Ascending aorta (tissue), 2 donors: ENCODE measurements around the gene LIMK1. TPM values are rescaled to one million over a fixed set of nuclear protein-coding genes. Genes with fewer than 3 reads are reported as not detected.
A peak's percentile ranks its signal among the peaks of the same experiment; 100 is the strongest.
"Not testable (repeated sequence)": the region's sequence is repeated elsewhere in the genome, so short reads cannot be mapped to it uniquely, and the experiment has no call there.

Experiments used
- DNase-seq, 2 donors: peaks; one replicate each; pipeline ENCODE4 v3.0.0-alpha.2; 2019; ENCODE audit warnings: low spot score in 2 of 2
- H3K27ac ChIP-seq, 2 donors: fragments of 200-600 bp; sonication (generic); one replicate each; pipeline ENCODE4 v1.5.1; 2016 to 2017; ENCODE audit warnings: mild to moderate bottlenecking in 1 of 2
- H3K27me3 ChIP-seq: fragments of 200-600 bp; sonication (generic); one replicate; pipeline ENCODE4 v1.5.1; 2017
- H3K36me3 ChIP-seq, 2 donors: fragments of 200-600 bp; sonication (generic); one replicate each; pipeline ENCODE4 v1.5.1; 2016
- H3K4me1 ChIP-seq, 2 donors: fragments of 200-600 bp; sonication (generic); one replicate each; pipeline ENCODE4 v1.5.1; 2016 to 2017; ENCODE audit warnings: mild to moderate bottlenecking in 1 of 2
- H3K4me3 ChIP-seq, 2 donors: fragments of 200-600 bp; sonication (generic); one replicate each; pipeline ENCODE4 v1.5.1; 2016 to 2017; ENCODE audit warnings: mild to moderate bottlenecking in 1 of 2
- H3K9me3 ChIP-seq, 2 donors: fragments of 200-600 bp; sonication (generic); one replicate each; pipeline ENCODE4 v1.5.1; 2016
- intact Hi-C: fragments of 100-400 bp; cut with DNase I; formaldehyde crosslinking; loops from one replicate; pipeline ENCODE4 v1.15.1; 2023
- total RNA-seq: library from RNA; depleted of rRNA; stranded (reverse); fragments of >200 nt; gene quantifications from one replicate; pipeline ENCODE4 v1.1.0, GENCODE V29; 2016
- TF ChIP-seq, protein P1 (sequence below), 3 experiments: fragments of 200-600 bp in 2 of 3; fragments of 450-650 bp in 1 of 3; sonication (generic) in 2 of 3; IDR thresholded peaks; one replicate each; pipeline ENCODE4 v1.5.1; 2016 to 2019; ENCODE audit warnings: antibody characterized with exemption in 3 of 3, mild to moderate bottlenecking in 1 of 3, moderate library complexity in 1 of 3

LIMK1 gene
- total RNA-seq, 1 donor from 2014 or later = 30.0 TPM

DNA sequence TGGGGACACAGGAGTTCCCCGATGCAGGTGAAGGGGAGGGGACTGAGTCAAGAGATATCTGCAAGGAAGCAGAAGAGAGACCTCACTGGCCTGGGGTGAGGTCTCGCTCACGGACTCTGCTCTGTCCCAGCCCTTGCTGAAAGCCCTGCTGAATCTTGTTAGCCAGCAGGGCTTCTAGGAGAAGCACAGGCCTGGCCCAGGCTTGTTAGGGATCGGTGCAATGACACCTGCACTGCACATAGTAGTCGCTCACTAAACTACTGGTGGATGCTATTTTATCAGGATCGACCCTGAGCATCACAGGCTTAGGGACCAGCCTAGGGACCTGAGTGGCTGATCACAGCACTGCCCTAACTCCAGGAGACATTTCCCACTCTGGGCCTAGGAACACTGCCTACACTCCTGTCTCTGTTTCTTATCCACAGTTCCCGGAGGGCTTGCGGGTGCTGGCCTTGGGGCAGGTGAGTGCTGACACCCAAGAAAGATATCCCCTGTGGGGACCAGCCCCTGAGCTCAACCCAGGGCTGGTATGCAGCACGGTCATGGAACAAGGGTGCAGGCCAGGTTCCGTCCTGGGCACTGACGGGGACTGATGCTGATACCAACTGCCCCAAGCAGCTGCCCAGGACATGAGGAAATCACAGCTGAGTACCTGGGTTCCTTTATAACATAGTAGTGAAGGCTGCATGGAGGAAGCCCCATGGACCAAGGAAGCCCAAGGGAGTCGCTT is 42.6 kb upstream of the LIMK1 start:
- intact Hi-C loops = no loop called here
- Histone ChIP-seq H3K27ac (peak overlapping the region; percentile 79 to 98), H3K4me3 (no peak overlapping the region), H3K36me3 (peaks cover 98% of the 10 kb centered on the region in 2 donors), H3K27me3 (no peaks in the 10 kb centered on the region), H3K4me1 (peaks cover 0 to 52% of the 10 kb centered on the region in 2 donors), H3K9me3 (no peaks in the 10 kb centered on the region)
- TF ChIP-seq, protein P1, sequence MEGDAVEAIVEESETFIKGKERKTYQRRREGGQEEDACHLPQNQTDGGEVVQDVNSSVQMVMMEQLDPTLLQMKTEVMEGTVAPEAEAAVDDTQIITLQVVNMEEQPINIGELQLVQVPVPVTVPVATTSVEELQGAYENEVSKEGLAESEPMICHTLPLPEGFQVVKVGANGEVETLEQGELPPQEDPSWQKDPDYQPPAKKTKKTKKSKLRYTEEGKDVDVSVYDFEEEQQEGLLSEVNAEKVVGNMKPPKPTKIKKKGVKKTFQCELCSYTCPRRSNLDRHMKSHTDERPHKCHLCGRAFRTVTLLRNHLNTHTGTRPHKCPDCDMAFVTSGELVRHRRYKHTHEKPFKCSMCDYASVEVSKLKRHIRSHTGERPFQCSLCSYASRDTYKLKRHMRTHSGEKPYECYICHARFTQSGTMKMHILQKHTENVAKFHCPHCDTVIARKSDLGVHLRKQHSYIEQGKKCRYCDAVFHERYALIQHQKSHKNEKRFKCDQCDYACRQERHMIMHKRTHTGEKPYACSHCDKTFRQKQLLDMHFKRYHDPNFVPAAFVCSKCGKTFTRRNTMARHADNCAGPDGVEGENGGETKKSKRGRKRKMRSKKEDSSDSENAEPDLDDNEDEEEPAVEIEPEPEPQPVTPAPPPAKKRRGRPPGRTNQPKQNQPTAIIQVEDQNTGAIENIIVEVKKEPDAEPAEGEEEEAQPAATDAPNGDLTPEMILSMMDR (IDR thresholded peaks at IDR 0.05) = no peak
- DNase-seq = no peak

DNA sequence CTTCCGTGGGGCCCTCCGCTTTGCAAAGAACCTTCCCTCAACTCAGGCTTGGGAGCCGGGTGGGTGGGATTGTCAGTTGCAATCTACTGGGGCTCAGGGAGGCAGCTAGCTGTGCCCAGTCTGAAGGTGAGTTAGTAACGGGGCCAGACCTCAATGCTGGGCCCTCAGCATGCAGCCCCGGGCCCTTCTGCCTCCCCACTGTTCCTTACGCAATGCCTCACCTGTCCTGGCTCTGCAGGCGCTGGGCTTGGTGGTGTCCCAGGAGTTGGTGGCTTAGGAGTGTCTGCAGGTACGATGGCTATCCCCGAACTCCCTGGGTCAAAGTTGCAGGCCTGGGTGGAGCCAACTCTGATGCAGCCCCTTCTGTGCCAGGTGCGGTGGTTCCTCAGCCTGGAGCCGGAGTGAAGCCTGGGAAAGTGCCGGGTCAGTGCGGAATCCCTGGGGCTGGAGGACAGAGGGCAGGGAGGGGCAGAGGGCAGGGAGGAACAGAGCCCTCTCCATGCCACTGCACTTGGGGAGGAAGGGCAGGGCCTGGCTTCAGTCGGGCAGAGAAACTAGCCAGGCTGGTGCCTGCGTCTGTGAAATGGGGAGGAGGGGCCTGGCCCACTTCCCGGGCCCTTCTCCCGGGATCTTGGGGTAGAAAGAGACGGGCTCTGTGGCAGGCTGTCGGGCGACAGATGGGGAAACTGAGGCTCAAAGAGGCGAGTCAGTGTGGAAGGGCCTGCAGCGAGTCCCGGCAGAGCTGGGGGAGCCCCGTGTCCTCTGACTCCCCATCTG is 40.7 kb upstream of the LIMK1 start:
- peak overlapping the region; percentile 68 to 98 for H3K27ac ChIP-seq
- no peak for DNase-seq
- intact Hi-C loops = no loop called here
- TF ChIP-seq, protein P1 (IDR thresholded peaks at IDR 0.05) = no peak
- H3K4me1 ChIP-seq = peaks cover 0 to 33% of the 10 kb centered on the region in 2 donors
- H3K36me3 ChIP-seq = peaks cover 99 to 100% of the 10 kb centered on the region in 2 donors
- H3K27me3 ChIP-seq = no peaks in the 10 kb centered on the region
- no peak overlapping the region for H3K4me3 ChIP-seq
- no peaks in the 10 kb centered on the region for H3K9me3 ChIP-seq

DNA sequence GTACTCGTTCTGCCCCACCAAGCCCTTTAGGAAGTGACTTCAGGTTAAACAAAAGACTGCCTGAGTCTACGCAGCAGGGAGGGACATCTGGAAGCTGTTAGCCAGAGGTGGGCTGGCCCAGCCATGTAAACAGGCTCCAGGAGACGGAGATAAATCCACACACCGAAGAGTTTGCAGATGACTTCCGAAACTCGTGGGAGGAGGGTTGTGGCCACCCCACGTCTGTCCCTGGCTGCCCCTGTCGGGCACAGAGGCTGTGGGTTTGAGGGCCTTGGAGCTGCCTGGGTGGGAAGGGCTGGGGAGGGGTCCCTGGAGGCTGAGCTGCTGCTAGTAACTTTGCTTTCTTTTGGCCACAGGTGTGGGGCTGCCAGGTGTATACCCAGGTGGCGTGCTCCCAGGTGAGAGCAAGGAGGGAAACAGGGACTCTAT is 40.1 kb upstream of the LIMK1 start:
- H3K4me1 ChIP-seq = peaks cover 0 to 27% of the 10 kb centered on the region in 2 donors
- H3K36me3 ChIP-seq = peaks cover 99 to 100% of the 10 kb centered on the region in 2 donors
- peak overlapping the region; percentile 68 to 98 for H3K27ac ChIP-seq
- H3K27me3 ChIP-seq = no peaks in the 10 kb centered on the region
- no peaks in the 10 kb centered on the region for H3K9me3 ChIP-seq
- no peak overlapping the region for H3K4me3 ChIP-seq
- intact Hi-C loops = no loop called here
- DNase-seq = no peak
- TF ChIP-seq, protein P1 (IDR thresholded peaks at IDR 0.05) = no peak

DNA sequence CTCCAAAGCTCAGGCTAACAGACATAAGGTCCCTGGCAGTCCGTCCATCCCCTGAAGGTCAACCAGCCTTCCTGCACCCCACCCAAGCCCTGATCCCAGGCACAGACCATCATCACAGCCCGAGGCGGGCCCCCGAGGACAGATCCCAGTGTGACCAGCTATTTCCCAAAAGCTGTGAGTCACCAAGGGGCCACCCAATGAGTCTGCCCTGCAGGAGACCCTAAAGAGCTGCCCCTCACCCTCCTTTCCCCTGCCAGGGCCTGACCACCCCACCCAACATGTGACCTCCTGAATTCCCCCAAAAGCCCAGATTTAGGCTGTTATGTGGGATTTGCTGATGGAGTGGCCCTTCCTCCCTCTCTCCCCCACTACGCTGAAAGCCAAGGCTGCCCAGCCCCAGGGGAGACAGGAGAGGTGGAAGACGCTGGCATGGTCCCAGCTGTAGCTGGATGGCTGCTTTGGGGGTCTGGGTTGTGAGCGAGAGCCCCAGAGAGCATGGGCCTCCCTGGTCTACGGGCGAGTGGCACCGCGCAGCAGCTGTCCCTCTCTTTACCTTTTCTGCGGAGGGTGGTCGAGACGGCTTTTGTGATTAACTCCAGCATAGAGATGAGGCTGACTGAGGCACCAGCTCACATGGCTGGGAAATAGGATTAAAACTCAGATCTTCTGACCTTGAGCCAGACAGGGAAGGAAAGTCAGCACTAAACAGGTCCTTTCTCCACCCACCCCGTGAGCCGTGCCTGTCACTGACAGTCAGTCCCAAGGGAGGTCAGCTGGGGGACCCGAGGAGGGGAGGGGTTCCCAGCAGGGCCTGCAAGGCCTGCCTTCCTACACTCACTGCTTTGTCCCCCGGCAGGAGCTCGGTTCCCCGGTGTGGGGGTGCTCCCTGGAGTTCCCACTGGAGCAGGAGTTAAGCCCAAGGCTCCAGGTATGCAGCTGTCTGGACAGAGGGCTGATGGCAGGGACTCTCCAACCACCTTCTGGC is 38.9 kb upstream of the LIMK1 start:
- intact Hi-C loops = no loop called here
- Histone ChIP-seq H3K36me3 (peaks cover 99 to 100% of the 10 kb centered on the region in 2 donors), H3K9me3 (no peaks in the 10 kb centered on the region), H3K4me1 (peaks cover 0 to 20% of the 10 kb centered on the region in 2 donors), H3K27ac (peak overlapping the region; percentile 68 to 98), H3K27me3 (no peaks in the 10 kb centered on the region), H3K4me3 (no peak overlapping the region)
- TF ChIP-seq, protein P1 (IDR thresholded peaks at IDR 0.05) = no peak
- peak in 1 of 2 donors; percentile 73 for DNase-seq

DNA sequence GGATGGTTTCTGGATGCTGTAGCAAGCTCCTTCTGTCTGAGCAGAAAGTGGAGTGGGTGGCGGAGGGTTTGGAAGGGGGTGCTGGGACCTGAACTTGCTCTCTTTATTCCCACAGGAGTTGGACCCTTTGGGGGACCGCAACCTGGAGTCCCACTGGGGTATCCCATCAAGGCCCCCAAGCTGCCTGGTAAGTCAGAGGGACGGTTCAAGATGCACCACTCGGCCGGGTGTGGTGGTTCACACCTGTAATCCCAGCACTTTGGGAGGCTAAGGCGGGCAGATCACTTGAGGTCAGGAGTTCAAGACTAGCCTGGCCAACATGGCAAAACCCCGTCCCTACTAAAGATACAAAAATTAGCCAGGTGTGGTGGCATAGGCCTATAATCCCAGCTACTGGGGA is 37.0 kb upstream of the LIMK1 start:
- Histone ChIP-seq H3K36me3 (peaks cover 99 to 100% of the 10 kb centered on the region in 2 donors), H3K27ac (peak overlapping the region; percentile 8 to 68), H3K4me1 (peaks cover 0 to 15% of the 10 kb centered on the region in 2 donors)
- intact Hi-C loops, H3K9me3 ChIP-seq, H3K4me3 ChIP-seq, DNase-seq, H3K27me3 ChIP-seq: not testable (repeated sequence)
